ENCODE measurements around the gene CNIH3. TPM values are rescaled to one million over a fixed set of nuclear protein-coding genes. Genes with fewer than 3 reads are reported as not detected.

Gene CNIH3
- total RNA-seq, 1 donor from 2014 or later, result 4.2 TPM

- H3K27me3 Mint-ChIP-seq (ENCODE audit: unreplicated experiment), result peaks cover 49% of the 10 kb centered on the region
- no peaks in the 10 kb centered on the region for H3K9me3 Mint-ChIP-seq (ENCODE audit: unreplicated experiment)
- no peak overlapping the region for H3K27ac Mint-ChIP-seq (ENCODE audit: unreplicated experiment)
- no peak for TF ChIP-seq CTCF (IDR thresholded peaks at IDR 0.05)
- H3K36me3 Mint-ChIP-seq (ENCODE audit: unreplicated experiment), result no peaks in the 10 kb centered on the region
- peaks cover 16% of the 10 kb centered on the region for H3K4me1 Mint-ChIP-seq (ENCODE audit: unreplicated experiment)
- no peak for DNase-seq (ENCODE audit: extremely low spot score, unreplicated experiment)
- no peak overlapping the region for H3K4me3 Mint-ChIP-seq (ENCODE audit: unreplicated experiment)
Measured at GRCh38 chr1:224621813-224622682, 5.9 kb downstream of the CNIH3 start.

DNA sequence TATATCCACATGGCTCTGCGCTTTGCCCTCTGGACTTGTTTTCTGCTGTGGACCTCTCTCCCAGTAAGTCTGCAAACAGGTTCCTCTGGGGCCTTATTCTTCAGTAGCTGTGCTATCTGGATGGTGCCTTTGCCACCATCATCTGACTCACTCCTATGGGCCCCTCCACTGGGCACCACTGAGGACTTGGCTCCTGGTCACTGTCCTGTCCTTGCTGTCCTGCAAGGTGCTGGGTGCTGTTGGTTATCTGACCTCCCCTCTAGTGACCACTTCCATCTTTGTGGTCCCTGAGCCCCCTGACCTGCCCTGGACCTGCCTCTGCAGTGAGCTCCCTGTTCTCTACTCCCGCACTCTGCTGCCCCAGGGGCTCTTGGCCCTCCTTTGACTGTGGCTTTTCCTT is 6.7 kb downstream of the CNIH3 start:
- TF ChIP-seq CTCF (IDR thresholded peaks at IDR 0.05), result no peak
- peaks cover 14% of the 10 kb centered on the region for H3K4me1 Mint-ChIP-seq (ENCODE audit: unreplicated experiment)
- H3K27ac Mint-ChIP-seq (ENCODE audit: unreplicated experiment), result no peak overlapping the region
- DNase-seq (ENCODE audit: extremely low spot score, unreplicated experiment), result no peak
- no peaks in the 10 kb centered on the region for H3K36me3 Mint-ChIP-seq (ENCODE audit: unreplicated experiment)
- peaks cover 42% of the 10 kb centered on the region for H3K27me3 Mint-ChIP-seq (ENCODE audit: unreplicated experiment)
- no peaks in the 10 kb centered on the region for H3K9me3 Mint-ChIP-seq (ENCODE audit: unreplicated experiment)
- no peak overlapping the region for H3K4me3 Mint-ChIP-seq (ENCODE audit: unreplicated experiment)

- H3K36me3 Mint-ChIP-seq (ENCODE audit: unreplicated experiment), result no peaks in the 10 kb centered on the region
- H3K4me1 Mint-ChIP-seq (ENCODE audit: unreplicated experiment), result peaks cover 14% of the 10 kb centered on the region
- no peak overlapping the region for H3K4me3 Mint-ChIP-seq (ENCODE audit: unreplicated experiment)
- no peak for TF ChIP-seq CTCF (IDR thresholded peaks at IDR 0.05)
- no peak for DNase-seq (ENCODE audit: extremely low spot score, unreplicated experiment)
- H3K9me3 Mint-ChIP-seq (ENCODE audit: unreplicated experiment), result no peaks in the 10 kb centered on the region
- peaks cover 37% of the 10 kb centered on the region for H3K27me3 Mint-ChIP-seq (ENCODE audit: unreplicated experiment)
- H3K27ac Mint-ChIP-seq (ENCODE audit: unreplicated experiment), result no peak overlapping the region
Measured at GRCh38 chr1:224623310-224623714, 7.2 kb downstream of the CNIH3 start.

- Mint-ChIP-seq H3K36me3 (ENCODE audit: unreplicated experiment) (no peaks in the 10 kb centered on the region), H3K27me3 (ENCODE audit: unreplicated experiment) (peaks cover 32% of the 10 kb centered on the region), H3K9me3 (ENCODE audit: unreplicated experiment) (no peaks in the 10 kb centered on the region), H3K27ac (ENCODE audit: unreplicated experiment) (no peak overlapping the region), H3K4me1 (ENCODE audit: unreplicated experiment) (peaks cover 14% of the 10 kb centered on the region), H3K4me3 (ENCODE audit: unreplicated experiment) (no peak overlapping the region)
- TF ChIP-seq CTCF (IDR thresholded peaks at IDR 0.05), result no peak
- no peak for DNase-seq (ENCODE audit: extremely low spot score, unreplicated experiment)
Measured at GRCh38 chr1:224623743-224624333, 7.7 kb downstream of the CNIH3 start.

DNA sequence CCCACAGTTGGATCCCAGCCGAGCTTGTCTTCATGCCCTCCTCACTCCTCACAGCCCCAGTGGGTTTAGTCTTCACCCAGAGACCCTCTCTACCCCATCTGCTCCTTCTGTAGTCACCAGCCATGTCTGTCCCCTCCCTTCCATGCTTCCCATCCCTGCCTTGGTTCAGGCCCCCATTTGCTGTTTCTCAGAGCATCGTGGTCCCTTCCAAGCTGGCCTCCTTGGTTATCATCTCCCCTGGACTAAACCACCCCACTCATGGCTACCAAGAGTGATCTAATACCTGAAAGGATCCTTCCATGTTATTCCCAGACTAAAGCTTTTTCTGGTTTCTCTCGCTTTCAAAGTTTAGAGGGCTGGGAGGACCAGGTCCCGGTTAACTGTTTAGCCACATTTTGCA is 8.3 kb downstream of the CNIH3 start:
- Mint-ChIP-seq H3K36me3 (ENCODE audit: unreplicated experiment) (no peaks in the 10 kb centered on the region), H3K27me3 (ENCODE audit: unreplicated experiment) (peaks cover 26% of the 10 kb centered on the region), H3K27ac (ENCODE audit: unreplicated experiment) (no peak overlapping the region), H3K9me3 (ENCODE audit: unreplicated experiment) (no peaks in the 10 kb centered on the region), H3K4me1 (ENCODE audit: unreplicated experiment) (peaks cover 14% of the 10 kb centered on the region), H3K4me3 (ENCODE audit: unreplicated experiment) (no peak overlapping the region)
- TF ChIP-seq CTCF (IDR thresholded peaks at IDR 0.05), result no peak
- no peak for DNase-seq (ENCODE audit: extremely low spot score, unreplicated experiment)

All from osteocyte (in vitro differentiated cells).